GM19240 (cell line): ENCODE measurements around the gene JUP.
"Not testable (repeated sequence)": the region's sequence is repeated elsewhere in the genome, so short reads cannot be mapped to it uniquely, and the experiment has no call there.

Experiments
- DNase-seq: peaks from one replicate; pipeline ENCODE4 v3.0.0; 2011; ENCODE audit warnings: low spot score; ENCODE audit not compliant: insufficient read length

JUP gene

GRCh38 chr17:41781404-41782110 lies 5.0 kb downstream of the JUP start:
- no peak for DNase-seq

- no peak for DNase-seq
Observed at GRCh38 chr17:41779954-41780353, 6.6 kb downstream of the JUP start.

- DNase-seq, result no peak
Observed at GRCh38 chr17:41777574-41778188, 8.8 kb downstream of the JUP start.

- no peak for DNase-seq
Observed at GRCh38 chr17:41777157-41777573, 9.3 kb downstream of the JUP start.

- DNase-seq, result not testable (repeated sequence)
Observed at GRCh38 chr17:41776262-41776900, 10.1 kb downstream of the JUP start.

GRCh38 chr17:41775394-41776226 lies 10.9 kb downstream of the JUP start:
- no peak for DNase-seq

- no peak for DNase-seq
Observed at GRCh38 chr17:41773731-41774193, 12.7 kb downstream of the JUP start.

GRCh38 chr17:41773190-41773588 lies 13.3 kb downstream of the JUP start:
- DNase-seq, result no peak

GRCh38 chr17:41772586-41773189 lies 13.8 kb downstream of the JUP start:
- no peak for DNase-seq

- no peak for DNase-seq
Observed at GRCh38 chr17:41772218-41772585, 14.3 kb downstream of the JUP start.

- no peak for DNase-seq
Observed at GRCh38 chr17:41771389-41772206, 14.9 kb downstream of the JUP start.

- no peak for DNase-seq
Observed at GRCh38 chr17:41769985-41770384, 16.5 kb downstream of the JUP start.

GRCh38 chr17:41769346-41769862 lies 17.1 kb downstream of the JUP start:
- DNase-seq, result no peak

- no peak for DNase-seq
Observed at GRCh38 chr17:41768682-41769288, 17.7 kb downstream of the JUP start.

GRCh38 chr17:41767324-41768042 lies 19.0 kb downstream of the JUP start:
- no peak for DNase-seq

- DNase-seq, result no peak
Observed at GRCh38 chr17:41766135-41766534, 20.4 kb downstream of the JUP start.

GRCh38 chr17:41763327-41763726 lies 23.2 kb downstream of the JUP start:
- DNase-seq, result no peak

- no peak for DNase-seq
Observed at GRCh38 chr17:41762841-41763240, 23.7 kb downstream of the JUP start.

GRCh38 chr17:41762391-41762790 lies 24.1 kb downstream of the JUP start:
- no peak for DNase-seq
